Measurements from ENCODE around the gene MTCH2.

DNA sequence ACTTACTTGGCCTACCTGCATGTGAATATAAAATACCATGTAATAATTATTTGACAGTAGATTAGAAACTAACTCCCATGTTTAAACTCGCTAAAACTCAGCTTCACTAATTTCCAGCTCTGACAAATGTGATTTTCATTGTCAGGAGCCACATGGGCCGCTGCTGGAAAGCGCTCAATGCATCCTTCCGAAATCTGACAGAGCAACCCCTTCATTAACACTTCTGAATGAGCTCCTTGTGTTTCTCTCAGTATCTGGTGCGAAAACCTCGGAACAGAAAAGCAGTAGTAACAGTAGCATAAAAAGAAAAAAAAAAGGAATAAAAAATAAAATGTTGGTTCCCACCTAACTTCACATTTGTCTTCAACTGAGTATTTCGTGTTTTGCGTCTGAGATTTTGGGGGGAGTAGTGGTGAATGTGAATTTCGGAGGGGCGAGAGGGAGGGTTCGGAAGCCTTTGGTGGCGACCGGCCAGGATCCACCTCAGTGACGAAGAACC is 710 bp downstream of the MTCH2 start:
- TF ChIP-seq POLR2AphosphoS5 (IDR thresholded peaks at IDR 0.05; ENCODE audit: low read depth, low read length) = no peak
- no peak for TF ChIP-seq POLR2A (IDR thresholded peaks at IDR 0.05; ENCODE audit: low read depth, low read length)

Measured in GM12892 (cell line).